Right lobe of liver (tissue), 4 donors: ENCODE measurements around the gene PIP5K1B.

Experiments used
- CTCF ChIP-seq, 4 donors: fragments of 200-600 bp in 3 of 4; fragments of 450-650 bp in 1 of 4; IDR thresholded peaks; one replicate each; pipeline versions ENCODE4 v1.5.1 to v1.8.0; 2016 to 2022; ENCODE audit warnings: antibody characterized with exemption in 4 of 4, mild to moderate bottlenecking in 2 of 4
- POLR2A ChIP-seq: fragments of 450-650 bp; IDR thresholded peaks from one replicate; pipeline ENCODE4 v1.6.1; 2017; ENCODE audit warnings: antibody characterized with exemption, mild to moderate bottlenecking
- donor health status: DM: no; HTN: no; CAD: no.
- donor health status: DM: no; HTN: no; CAD: no.
- donor health status: DM: no; HTN: yes; CAD: no.

- TF ChIP-seq POLR2A (no peak), CTCF (IDR thresholded peaks at IDR 0.05) (no peak)
Measured at GRCh38 chr9:68768619-68769018, 63.6 kb downstream of the PIP5K1B start.
